Neural cell (in vitro differentiated cells): ENCODE measurements around the gene NDST1. TPM values are rescaled to one million over a fixed set of nuclear protein-coding genes. Genes with fewer than 3 reads are reported as not detected.

ENCODE experiments used
- H2AFZ ChIP-seq: fragments of 200-600, 300-800 bp; sonication (generic), shearing (Covaris generic); 2 replicates; pipeline ENCODE4 v1.6.0; 2014; ENCODE audit warnings: low read depth, mild to moderate bottlenecking, antibody characterized with exemption, low read length, moderate library complexity
- H3F3A ChIP-seq: fragments of 200-600 bp; shearing (Covaris generic); 2 replicates; pipeline ENCODE4 v1.6.1; 2016; ENCODE audit warnings: mild to moderate bottlenecking, moderate library complexity, mixed read lengths, antibody characterized with exemption, low read length; ENCODE audit not compliant: insufficient read depth, poor library complexity, severe bottlenecking
- H3K27ac ChIP-seq: fragments of 200-600, 300-800 bp; sonication (generic), shearing (Covaris generic); 2 replicates; pipeline ENCODE4 v1.5.1; 2014; ENCODE audit warnings: mild to moderate bottlenecking, low read length, moderate library complexity
- H3K27me3 ChIP-seq: fragments of 300-800, 200-600 bp; sonication (generic), shearing (Covaris generic); 2 replicates; pipeline ENCODE4 v1.6.0; 2014; ENCODE audit warnings: mild to moderate bottlenecking, low read depth, low read length, moderate library complexity; ENCODE audit not compliant: insufficient read depth
- H3K36me3 ChIP-seq: fragments of 300-800, 200-600 bp; sonication (generic), shearing (Covaris generic); 2 replicates; pipeline ENCODE4 v1.5.1; 2014; ENCODE audit warnings: mild to moderate bottlenecking, antibody characterized with exemption, low read length, moderate library complexity; ENCODE audit not compliant: insufficient read depth
- H3K4me2 ChIP-seq: fragments of 300-800, 200-600 bp; sonication (generic), shearing (Covaris generic); 2 replicates; pipeline ENCODE4 v1.6.0; 2014; ENCODE audit warnings: mild to moderate bottlenecking, low read length
- H3K4me3 ChIP-seq: fragments of 300-800, 200-600 bp; sonication (generic), shearing (Covaris generic); 2 replicates; pipeline ENCODE4 v1.5.1; 2014; ENCODE audit warnings: mild to moderate bottlenecking, low read length, moderate library complexity
- H3K79me2 ChIP-seq: fragments of 200-600 bp; shearing (Covaris generic); replicated peaks from 2 replicates; pipeline ENCODE4 v1.6.0; 2014; ENCODE audit warnings: mild to moderate bottlenecking, low read length, moderate library complexity; ENCODE audit not compliant: insufficient read depth
- H3K9ac ChIP-seq: fragments of 300-800, 200-600 bp; sonication (generic), shearing (Covaris generic); 2 replicates; pipeline ENCODE4 v1.6.1; 2016; ENCODE audit warnings: mild to moderate bottlenecking, low read length, mixed read lengths
- H3K9me2 ChIP-seq: fragments of 200-600 bp; shearing (Covaris generic); 2 replicates; pipeline ENCODE4 v1.6.1; 2016; ENCODE audit warnings: mild to moderate bottlenecking, low read length, mixed read lengths; ENCODE audit not compliant: insufficient read depth
- H3K9me3 ChIP-seq: fragments of 200-600, 300-800 bp; sonication (generic), shearing (Covaris generic); 2 replicates; pipeline ENCODE4 v1.6.1; 2016; ENCODE audit warnings: mild to moderate bottlenecking, mixed run types, low read length, moderate library complexity, mixed read lengths
- H4K20me1 ChIP-seq: fragments of 200-600 bp; shearing (Covaris generic); 2 replicates; pipeline ENCODE4 v1.6.1; 2016; ENCODE audit warnings: mild to moderate bottlenecking, mixed run types; ENCODE audit not compliant: insufficient read depth
- CTCF ChIP-seq: fragments of 450-650 bp; IDR thresholded peaks from 2 replicates; pipeline ENCODE4 v1.5.1; 2014; ENCODE audit warnings: antibody characterized with exemption, mild to moderate bottlenecking, moderate library complexity; ENCODE audit not compliant: poor library complexity, severe bottlenecking
- EP300 ChIP-seq: fragments of 450-650 bp; conservative IDR thresholded peaks from 2 replicates; pipeline ENCODE4 v1.6.1; 2014; ENCODE audit warnings: antibody characterized with exemption, mild to moderate bottlenecking, moderate library complexity; ENCODE audit not compliant: poor library complexity, severe bottlenecking
- EZH2 ChIP-seq: fragments of 200-600, 300-800 bp; shearing (Covaris generic), sonication (generic); IDR thresholded peaks from 2 replicates; pipeline ENCODE4 v1.6.1; 2014; ENCODE audit warnings: antibody characterized with exemption, low read length, borderline replicate concordance, mild to moderate bottlenecking; ENCODE audit not compliant: insufficient read depth, poor library complexity, severe bottlenecking
- MXI1 ChIP-seq: fragments of 450-650 bp; conservative IDR thresholded peaks from 2 replicates; pipeline ENCODE4 v1.6.1; 2014; ENCODE audit warnings: antibody characterized with exemption, mild to moderate bottlenecking; ENCODE audit not compliant: poor library complexity, severe bottlenecking
- POLR2AphosphoS5 ChIP-seq: IDR thresholded peaks from 2 replicates; pipeline ENCODE4 v1.6.1; 2012
- RAD21 ChIP-seq: fragments of 450-650 bp; conservative IDR thresholded peaks from 2 replicates; pipeline ENCODE4 v1.6.1; 2014; ENCODE audit warnings: antibody characterized with exemption, mild to moderate bottlenecking, moderate library complexity
- REST ChIP-seq: IDR thresholded peaks from 2 replicates; pipeline ENCODE4 v1.6.1; 2012; ENCODE audit warnings: borderline replicate concordance
- SMC3 ChIP-seq: fragments of 450-650 bp; conservative IDR thresholded peaks from 2 replicates; pipeline ENCODE4 v1.6.1; 2014; ENCODE audit warnings: antibody characterized with exemption, mild to moderate bottlenecking, moderate library complexity; ENCODE audit not compliant: poor library complexity
- TAF1 ChIP-seq: IDR thresholded peaks from 2 replicates; pipeline ENCODE4 v1.6.1; 2012; ENCODE audit warnings: low read depth
- polyA plus RNA-seq: library from polyadenylated mRNA; depleted of rRNA; stranded (reverse); fragments of >200 nt; gene quantifications from 2 replicates; pipeline ENCODE4 v1.2.3, GENCODE V29; 2014

Gene NDST1
- polyA plus RNA-seq, 1 donor from 2014 or later = 15.6 TPM

GRCh38 chr5:150512368-150512747, 4.4 kb downstream of the NDST1 start:
- H3K27me3 ChIP-seq = no peaks in the 10 kb centered on the region
- H2AFZ ChIP-seq = no peak overlapping the region
- peak overlapping the region; percentile 66 for H3K9ac ChIP-seq
- H3K9me2 ChIP-seq = no peaks in the 10 kb centered on the region
- peak overlapping the region; percentile 26 for H3K4me2 ChIP-seq
- no peak for TF ChIP-seq EZH2
- no peak for TF ChIP-seq TAF1
- no peak for TF ChIP-seq MXI1
- no peak for TF ChIP-seq CTCF
- no peak for TF ChIP-seq EP300
- no peak for TF ChIP-seq REST
- TF ChIP-seq POLR2AphosphoS5 = no peak
- no peak for TF ChIP-seq SMC3
- no peak for TF ChIP-seq RAD21
- peak overlapping the region; percentile 53 for H3K4me3 ChIP-seq
- H3K36me3 ChIP-seq = no peaks in the 10 kb centered on the region
- no peaks in the 10 kb centered on the region for H4K20me1 ChIP-seq
- peaks cover 86% of the 10 kb centered on the region for H3K79me2 ChIP-seq
- H3K27ac ChIP-seq = peak overlapping the region; percentile 95
- no peaks in the 10 kb centered on the region for H3K9me3 ChIP-seq
- no peaks in the 10 kb centered on the region for H3F3A ChIP-seq

GRCh38 chr5:150513375-150514309, 5.7 kb downstream of the NDST1 start:
- Histone ChIP-seq H3K9ac (peak overlapping the region; percentile 66), H3K27ac (peak overlapping the region; percentile 95), H3K9me2 (no peaks in the 10 kb centered on the region), H3K4me3 (peak overlapping the region; percentile 61), H3K36me3 (no peaks in the 10 kb centered on the region), H3K9me3 (no peaks in the 10 kb centered on the region), H2AFZ (no peak overlapping the region), H3K27me3 (no peaks in the 10 kb centered on the region), H3F3A (no peaks in the 10 kb centered on the region), H3K79me2 (peaks cover 78% of the 10 kb centered on the region), H3K4me2 (peak overlapping the region; percentile 62), H4K20me1 (no peaks in the 10 kb centered on the region)
- peak; percentile 68 for TF ChIP-seq CTCF
- TF ChIP-seq TAF1 = peak; percentile 21
- no peak for TF ChIP-seq RAD21
- TF ChIP-seq POLR2AphosphoS5 = peak; percentile 40
- TF ChIP-seq EP300 = peak; percentile 83
- TF ChIP-seq SMC3 = peak; percentile 24
- TF ChIP-seq MXI1 = peak; percentile 92
- TF ChIP-seq REST = peak; percentile 42
- no peak for TF ChIP-seq EZH2
